CD4-positive, alpha-beta T cell treated with Interleukin-15 for 1 hour (primary cell): ENCODE measurements around the gene VPS51.
A peak's percentile ranks its signal among the peaks of the same experiment; 100 is the strongest.
"Not testable (repeated sequence)": the region's sequence is repeated elsewhere in the genome, so short reads cannot be mapped to it uniquely, and the experiment has no call there.

Experiments used
- DNase-seq: peaks from one replicate; pipeline ENCODE4 v3.0.0-alpha.2; 2020

The VPS51 gene

DNA sequence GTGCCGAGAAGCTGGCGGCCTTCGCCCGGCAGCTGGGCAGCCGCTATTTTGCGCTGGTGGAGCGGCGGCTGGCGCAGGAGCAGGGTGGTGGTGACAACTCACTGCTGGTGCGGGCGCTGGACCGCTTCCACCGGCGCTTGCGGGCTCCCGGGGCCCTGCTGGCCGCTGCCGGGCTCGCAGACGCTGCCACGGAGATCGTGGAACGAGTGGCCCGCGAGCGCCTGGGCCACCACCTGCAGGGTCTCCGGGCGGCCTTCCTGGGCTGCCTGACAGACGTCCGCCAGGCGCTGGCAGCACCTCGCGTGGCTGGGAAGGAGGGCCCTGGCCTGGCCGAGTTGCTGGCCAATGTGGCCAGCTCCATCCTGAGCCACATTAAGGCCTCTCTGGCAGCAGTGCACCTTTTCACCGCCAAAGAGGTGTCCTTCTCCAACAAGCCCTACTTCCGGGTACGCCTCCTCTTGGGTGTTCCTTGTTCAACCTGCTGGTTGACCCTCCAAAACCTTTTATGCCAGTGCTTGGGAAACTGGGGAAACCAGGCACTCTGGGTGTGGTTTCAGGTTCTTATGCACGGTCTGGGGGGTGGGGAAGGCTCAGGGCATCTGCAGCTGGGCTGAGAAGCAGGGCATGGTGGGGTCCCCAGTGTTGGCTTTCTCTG, 12.6 kb downstream of the VPS51 start:
- DNase-seq: no peak

DNA sequence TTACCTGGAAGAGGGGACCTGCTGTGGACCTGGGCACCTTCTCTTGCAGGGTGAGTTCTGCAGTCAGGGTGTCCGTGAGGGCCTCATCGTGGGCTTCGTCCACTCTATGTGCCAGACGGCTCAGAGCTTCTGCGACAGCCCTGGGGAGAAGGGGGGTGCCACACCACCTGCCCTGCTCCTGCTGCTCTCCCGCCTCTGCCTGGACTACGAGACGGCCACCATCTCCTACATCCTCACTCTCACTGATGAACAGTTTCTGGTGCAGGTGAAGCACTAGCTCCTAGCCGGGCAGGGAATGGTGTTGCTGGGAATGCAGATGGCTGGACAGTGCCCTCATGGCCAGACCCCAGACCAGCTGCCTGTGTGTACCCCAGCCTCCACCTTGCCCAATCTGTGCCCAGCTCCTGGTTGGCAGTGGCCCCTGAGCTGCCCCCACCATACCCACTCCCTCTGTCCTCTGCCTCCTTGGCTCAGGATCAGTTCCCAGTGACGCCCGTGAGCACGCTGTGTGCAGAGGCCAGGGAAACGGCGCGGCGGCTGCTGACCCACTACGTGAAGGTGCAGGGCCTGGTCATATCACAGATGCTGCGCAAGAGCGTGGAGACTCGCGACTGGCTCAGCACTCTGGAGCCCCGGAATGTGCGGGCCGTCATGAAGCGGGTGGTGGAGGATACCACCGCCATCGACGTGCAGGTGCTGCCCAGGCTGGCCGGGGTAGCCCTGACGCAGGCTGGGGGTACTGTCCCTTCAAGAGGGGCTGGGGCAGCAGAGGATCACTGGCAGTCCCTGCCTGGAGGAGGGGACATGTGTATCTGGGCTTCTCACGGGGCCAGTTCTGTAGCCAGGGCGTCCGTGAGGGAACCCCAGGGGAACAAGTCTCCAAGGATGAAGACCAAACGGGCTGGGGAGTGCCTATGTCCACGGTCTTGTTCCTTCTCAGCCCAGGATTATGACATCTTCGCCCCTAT, 13.5 kb downstream of the VPS51 start:
- DNase-seq: no peak

GRCh38 chr11:65110354-65110861, 14.4 kb downstream of the VPS51 start:
- peak; percentile 90 for DNase-seq

- no peak for DNase-seq
Observed at GRCh38 chr11:65111159-65111743, 15.2 kb downstream of the VPS51 start.

DNA sequence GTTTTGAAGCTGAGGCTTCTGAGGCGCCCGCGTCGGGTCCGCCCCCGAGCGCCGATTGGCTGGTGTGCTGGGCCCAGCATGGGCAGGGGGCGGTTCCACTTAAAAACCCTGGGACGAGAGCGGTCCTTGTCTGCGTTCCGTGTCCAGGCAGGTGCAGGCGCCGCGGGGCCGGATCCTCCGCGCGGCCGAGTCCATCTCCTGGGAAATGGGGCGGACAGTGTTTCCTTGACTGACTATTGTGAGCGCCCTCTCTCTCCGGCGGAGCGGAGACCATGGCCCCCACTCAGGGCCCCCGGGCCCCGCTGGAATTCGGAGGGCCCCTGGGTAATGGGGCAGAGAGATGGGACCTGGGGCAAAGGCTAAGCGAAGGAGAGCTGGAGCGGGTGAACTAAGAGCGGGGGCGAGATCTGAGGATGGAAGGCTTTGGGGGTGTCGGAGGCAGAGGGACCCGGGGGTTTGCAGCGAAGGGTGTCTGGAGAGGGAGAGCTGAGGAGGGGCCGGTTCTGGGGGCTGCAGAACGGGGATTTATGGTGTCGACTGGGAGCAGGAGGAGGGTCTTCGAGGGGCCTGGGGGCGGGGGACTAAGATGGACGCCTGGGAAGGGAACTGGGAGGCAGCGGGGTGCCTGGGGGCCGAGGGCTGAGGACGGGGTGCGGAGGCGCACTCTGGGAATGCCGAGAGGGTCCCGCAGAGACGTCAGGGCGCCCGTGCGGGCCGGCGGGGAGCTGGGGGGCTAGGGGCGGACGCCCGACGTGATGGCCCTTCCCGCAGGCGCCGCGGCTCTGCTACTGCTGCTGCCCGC, 15.9 kb downstream of the VPS51 start, which contains the start of gene TM7SF2:
TM7SF2 (plus strand) TSS at position 129 of the 802 bp plus-strand sequence; CDS start at position 273, 144 bp downstream.
- DNase-seq: peak; percentile 95

- DNase-seq: peak; percentile 78
Observed at GRCh38 chr11:65112546-65113360, 16.7 kb downstream of the VPS51 start.

DNA sequence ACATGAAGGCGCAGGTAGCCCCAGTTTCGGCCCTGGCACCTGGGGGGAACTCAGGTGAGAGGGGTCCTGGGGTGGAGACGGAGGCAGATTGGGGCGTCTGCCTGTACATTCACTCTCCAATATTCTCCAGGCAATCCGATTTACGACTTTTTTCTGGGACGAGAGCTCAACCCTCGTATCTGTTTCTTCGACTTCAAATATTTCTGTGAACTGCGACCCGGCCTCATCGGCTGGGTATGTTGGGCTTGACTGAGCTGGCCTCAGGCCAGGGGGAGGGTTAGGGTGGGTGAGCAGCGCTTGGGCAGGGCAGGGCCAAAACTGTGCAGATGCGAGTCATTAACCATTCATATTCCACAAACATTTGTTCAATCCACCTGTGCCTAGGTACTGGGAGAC, 17.3 kb downstream of the VPS51 start:
- DNase-seq: no peak

- DNase-seq: no peak
Observed at GRCh38 chr11:65113839-65114238, 17.8 kb downstream of the VPS51 start.

GRCh38 chr11:65114538-65115171, 18.6 kb downstream of the VPS51 start:
- no peak for DNase-seq

- no peak for DNase-seq
Observed at GRCh38 chr11:65115361-65116082, 19.5 kb downstream of the VPS51 start.

GRCh38 chr11:65116370-65117205, 20.6 kb downstream of the VPS51 start:
- DNase-seq: peak; percentile 55

- DNase-seq: peak; percentile 99
Observed at GRCh38 chr11:65117206-65118096, 21.4 kb downstream of the VPS51 start, which contains the start of gene ZNHIT2. Gene ZNHIT2 (minus strand): TSS chr11:65117701. CDS start chr11:65117653, 48 bp downstream.

GRCh38 chr11:65118097-65118837, 22.3 kb downstream of the VPS51 start:
- no peak for DNase-seq

DNA sequence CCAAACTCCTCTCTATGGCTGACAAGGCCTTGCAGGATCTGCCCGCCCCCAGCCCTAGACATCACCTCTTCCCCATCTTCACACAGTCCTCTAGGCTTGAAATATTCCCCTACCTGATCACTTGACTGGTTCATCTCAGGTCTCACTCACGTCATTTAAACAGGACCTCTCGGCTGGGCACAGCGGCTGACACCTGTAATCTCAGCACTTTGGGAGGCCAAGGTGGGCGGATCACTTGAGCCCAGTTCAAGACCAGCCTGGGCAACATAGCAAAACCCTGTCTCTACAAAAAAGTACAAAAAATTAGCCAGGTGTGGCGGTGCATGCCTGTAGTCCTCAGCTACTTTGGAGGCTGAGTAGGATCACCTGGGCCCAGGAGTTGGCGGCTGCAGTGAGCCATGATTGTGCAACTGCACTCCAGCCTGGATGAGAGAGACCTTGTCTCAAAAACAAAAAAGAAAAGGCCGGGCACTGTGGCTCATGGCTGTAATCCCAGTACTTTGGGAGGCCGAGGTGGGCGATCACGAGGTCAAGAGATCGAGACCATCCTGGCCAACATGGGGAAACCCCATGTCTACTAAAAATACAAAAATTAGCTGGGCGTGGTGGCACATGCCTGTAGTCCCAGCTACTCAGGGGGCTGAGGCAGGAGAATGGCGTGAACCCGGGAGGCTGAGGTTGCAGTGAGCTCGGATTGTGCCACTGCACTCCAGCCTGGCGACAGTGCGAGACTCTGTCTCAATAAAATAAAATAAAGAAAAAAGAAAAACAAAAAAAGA, 23.1 kb downstream of the VPS51 start:
- DNase-seq: not testable (repeated sequence)

DNA sequence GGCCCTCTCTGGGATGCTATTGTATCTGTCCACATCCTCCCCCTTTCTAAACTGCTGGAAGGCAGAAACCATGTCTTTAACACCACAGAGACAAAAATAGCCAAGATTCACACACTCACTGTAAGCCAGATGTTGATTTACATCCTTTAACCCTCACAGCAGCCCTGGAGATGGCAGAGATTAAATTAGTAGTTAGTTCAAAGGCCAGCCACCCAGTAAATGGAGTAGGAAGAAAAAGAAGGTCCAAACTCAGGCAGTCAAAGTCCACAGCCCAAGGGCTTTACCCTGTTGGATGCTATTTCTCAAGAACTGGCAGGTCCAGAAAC, 23.6 kb downstream of the VPS51 start:
- DNase-seq: no peak

GRCh38 chr11:65120831-65121230, 24.8 kb downstream of the VPS51 start:
- DNase-seq: no peak

DNA sequence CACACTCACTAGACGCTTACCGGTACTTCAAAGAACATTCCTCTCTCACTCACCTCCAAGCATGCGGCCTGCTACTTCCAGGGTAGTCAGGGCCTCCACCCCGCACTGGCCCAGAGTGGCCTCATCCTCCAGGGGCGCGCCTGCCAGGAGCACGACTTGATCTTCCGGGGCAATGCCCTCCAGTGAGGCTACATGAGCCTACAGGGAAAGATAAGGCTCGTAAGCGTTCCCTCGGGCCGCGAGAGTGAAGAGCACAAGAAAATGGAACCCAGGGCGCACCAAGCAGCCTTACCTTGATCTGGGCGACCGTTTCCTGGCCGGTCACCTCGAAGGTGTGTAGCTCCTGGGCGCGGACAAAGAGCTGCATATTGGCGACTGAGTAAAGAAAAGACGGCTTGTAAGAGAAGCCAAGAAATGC, 25.4 kb downstream of the VPS51 start:
- peak; percentile 44 for DNase-seq
